Kidney (tissue), 14 donors: ENCODE measurements around the gene FUCA1. TPM values are rescaled to one million over a fixed set of nuclear protein-coding genes. Genes with fewer than 3 reads are reported as not detected.

Source experiments
- DNase-seq, 5 donors: peaks; one replicate each; pipeline ENCODE4 v3.0.0-alpha.2; 2013 to 2020
- FAIRE-seq: peaks from 2 replicates; lab custom pipeline; 2012; peaks lifted over from hg19 to GRCh38; lab: Jason Lieb, UNC
- H3K27ac ChIP-seq, 2 donors: one replicate each; pipeline ENCODE4 v1.7.0; 2013; ENCODE audit warnings: low read depth in 2 of 2, low read length in 2 of 2, inconsistent platforms in 1 of 2
- H3K27me3 ChIP-seq: one replicate; pipeline ENCODE4 v1.7.1; 2013; ENCODE audit warnings: low read length, inconsistent platforms; ENCODE audit not compliant: control insufficient read depth, insufficient read depth
- H3K36me3 ChIP-seq, 3 donors: one replicate each; pipeline versions ENCODE4 v1.7.0 to v1.7.1; 2013; ENCODE audit warnings: low read length in 3 of 3, control low read depth in 1 of 3, inconsistent platforms in 1 of 3; ENCODE audit not compliant: insufficient read depth in 3 of 3, control insufficient read depth in 2 of 3
- H3K4me1 ChIP-seq, 3 donors: one replicate each; pipeline versions ENCODE4 v1.7.0 to v1.7.1; 2013; ENCODE audit warnings: low read length in 3 of 3, inconsistent platforms in 1 of 3, low read depth in 1 of 3; ENCODE audit not compliant: control insufficient read depth in 2 of 3, insufficient read depth in 2 of 3
- H3K4me3 ChIP-seq, 3 donors: one replicate each; pipeline versions ENCODE4 v1.7.0 to v1.8.1; 2013; ENCODE audit warnings: low read length in 3 of 3, control low read depth in 1 of 3, inconsistent platforms in 1 of 3
- H3K9ac ChIP-seq, 3 donors: one replicate each; pipeline versions ENCODE4 v1.7.0 to v1.7.1; 2013; ENCODE audit warnings: low read length in 3 of 3, control low read depth in 1 of 3, inconsistent platforms in 1 of 3
- H3K9me3 ChIP-seq, 3 donors: one replicate each; pipeline versions ENCODE4 v1.7.0 to v1.7.1; 2013; ENCODE audit warnings: low read length in 3 of 3, control low read depth in 1 of 3, inconsistent platforms in 1 of 3; ENCODE audit not compliant: control insufficient read depth in 2 of 3, insufficient read depth in 1 of 3
- intact Hi-C: fragments of 100-400 bp; cut with DNase I; formaldehyde crosslinking; loops from one replicate; pipeline ENCODE4 v1.11.1; 2022
- polyA plus RNA-seq: library from polyadenylated mRNA; stranded (reverse); fragments of 350-450 nt; fragmentation: Illumina TruSeq; extraction: RNeasy Lipid Tissue Mini Kit (QIAGEN cat#74804); gene quantifications from one replicate; pipeline ENCODE4 v1.2.3, GENCODE V29; 2014; ENCODE audit warnings: low read depth, low replicate concordance; ENCODE audit not compliant: insufficient read depth
- total RNA-seq: library from RNA; stranded (reverse); fragmentation: NEBNext Ultra II Directional; extraction: Animal tissue kit (Norgen Biotek cat#: 25700); gene quantifications from one replicate; pipeline ENCODE4 v1.2.1, GENCODE V29; 2021
- TF ChIP-seq, protein P1 (sequence below): IDR thresholded peaks from 3 replicates; pipeline ENCODE4 v1.5.1; 2012; ENCODE audit warnings: mild to moderate bottlenecking, moderate library complexity, borderline replicate concordance; ENCODE audit not compliant: insufficient read depth; ENCODE audit errors: extremely low read depth
- donor health status: control.
- donor health status: control.
- donor health status: control.
- donor health status: control.
- donor health status: control.
- donor health status: DM: yes; HTN: yes; CAD: no.
- donor health status: Normal renal cell carcinoma (clear cell type).

FUCA1 gene
- total and polyA plus RNA-seq, 2 donors from 2014 or later: 69.2 to 88.3 TPM

DNA sequence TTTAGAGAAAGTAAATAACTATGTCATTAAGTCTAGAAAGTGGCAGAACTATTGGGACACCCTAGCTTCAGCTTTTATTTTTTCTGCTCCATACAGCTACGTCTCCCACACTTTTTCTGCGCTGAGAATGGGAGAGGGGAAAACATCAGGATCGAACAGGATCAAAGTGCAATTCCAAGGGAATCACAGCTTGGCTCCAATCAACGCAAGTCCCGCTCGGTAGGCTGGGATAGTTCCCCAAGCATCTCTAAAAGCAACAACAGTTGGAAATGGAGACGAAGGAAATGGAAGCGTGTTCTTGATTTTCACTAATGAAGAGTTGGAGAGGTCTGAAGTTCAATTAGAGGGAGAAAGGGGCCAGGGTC lies 43.4 kb downstream of the FUCA1 start:
- H3K36me3 ChIP-seq: peaks cover 0 to 3% (median 0%) of the 10 kb centered on the region in 3 donors
- H3K9ac ChIP-seq: peak overlapping the region; percentile 61 to 99 (median 72)
- H3K27ac ChIP-seq: peak overlapping the region; percentile 69 to 89
- peak overlapping the region; percentile 70 to 96 (median 89) for H3K4me3 ChIP-seq
- intact Hi-C loops: no loop called here
- no peak for FAIRE-seq
- no peak for DNase-seq
- peaks cover 0 to 3% (median 0%) of the 10 kb centered on the region in 3 donors for H3K4me1 ChIP-seq
- TF ChIP-seq, protein P1, sequence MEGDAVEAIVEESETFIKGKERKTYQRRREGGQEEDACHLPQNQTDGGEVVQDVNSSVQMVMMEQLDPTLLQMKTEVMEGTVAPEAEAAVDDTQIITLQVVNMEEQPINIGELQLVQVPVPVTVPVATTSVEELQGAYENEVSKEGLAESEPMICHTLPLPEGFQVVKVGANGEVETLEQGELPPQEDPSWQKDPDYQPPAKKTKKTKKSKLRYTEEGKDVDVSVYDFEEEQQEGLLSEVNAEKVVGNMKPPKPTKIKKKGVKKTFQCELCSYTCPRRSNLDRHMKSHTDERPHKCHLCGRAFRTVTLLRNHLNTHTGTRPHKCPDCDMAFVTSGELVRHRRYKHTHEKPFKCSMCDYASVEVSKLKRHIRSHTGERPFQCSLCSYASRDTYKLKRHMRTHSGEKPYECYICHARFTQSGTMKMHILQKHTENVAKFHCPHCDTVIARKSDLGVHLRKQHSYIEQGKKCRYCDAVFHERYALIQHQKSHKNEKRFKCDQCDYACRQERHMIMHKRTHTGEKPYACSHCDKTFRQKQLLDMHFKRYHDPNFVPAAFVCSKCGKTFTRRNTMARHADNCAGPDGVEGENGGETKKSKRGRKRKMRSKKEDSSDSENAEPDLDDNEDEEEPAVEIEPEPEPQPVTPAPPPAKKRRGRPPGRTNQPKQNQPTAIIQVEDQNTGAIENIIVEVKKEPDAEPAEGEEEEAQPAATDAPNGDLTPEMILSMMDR: no peak
- no peaks in the 10 kb centered on the region for H3K27me3 ChIP-seq
- H3K9me3 ChIP-seq: no peaks in the 10 kb centered on the region

DNA sequence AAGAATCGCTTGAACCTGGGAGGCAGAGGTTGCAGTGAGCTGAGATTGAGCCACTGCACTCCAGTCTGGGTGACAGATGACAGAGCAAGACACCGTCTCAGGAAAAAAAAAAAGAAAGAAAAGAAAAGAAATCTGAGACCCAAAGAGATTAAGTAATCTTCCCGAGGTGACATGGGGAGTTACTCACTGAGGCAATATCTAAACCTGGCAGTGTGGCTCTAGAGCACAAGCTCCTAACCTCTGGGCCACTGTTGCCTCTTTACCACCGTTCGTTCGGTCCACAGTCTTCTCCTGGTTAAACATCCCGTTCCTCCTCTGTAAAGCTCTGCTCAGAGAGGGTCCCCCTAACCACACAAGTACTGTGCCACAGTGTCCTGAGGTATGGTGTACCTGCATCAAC lies 44.3 kb downstream of the FUCA1 start:
- intact Hi-C loops: no loop called here
- DNase-seq (no peak), FAIRE-seq (no peak)
- no peaks in the 10 kb centered on the region for H3K9me3 ChIP-seq
- H3K4me3 ChIP-seq: peak overlapping the region; percentile 2 to 96 (median 70)
- peaks cover 0 to 3% (median 0%) of the 10 kb centered on the region in 3 donors for H3K36me3 ChIP-seq
- no peak overlapping the region for H3K27ac ChIP-seq
- H3K4me1 ChIP-seq: peaks cover 0 to 3% (median 0%) of the 10 kb centered on the region in 3 donors
- no peaks in the 10 kb centered on the region for H3K27me3 ChIP-seq
- H3K9ac ChIP-seq: no peak overlapping the region
- TF ChIP-seq, protein P1: no peak

DNA sequence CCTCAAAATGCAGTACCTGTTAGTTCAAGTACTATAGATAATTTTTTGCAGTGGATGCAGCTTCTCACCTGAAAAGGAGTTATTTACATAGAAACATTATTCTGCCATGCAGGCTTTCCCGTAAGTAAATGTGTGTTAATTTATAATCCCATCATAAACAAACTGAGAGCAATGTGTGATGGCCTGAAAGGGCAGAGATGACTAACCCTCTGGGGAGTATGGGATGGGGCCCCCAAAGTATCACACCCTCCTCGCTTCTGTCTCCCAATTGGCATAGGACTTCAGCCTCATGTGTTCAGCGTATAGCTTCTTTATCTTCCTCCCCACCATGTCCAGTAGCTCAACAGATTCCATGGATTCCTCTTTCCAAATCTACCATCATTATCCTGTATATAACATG lies 50.5 kb downstream of the FUCA1 start:
- Histone ChIP-seq H3K4me3 (no peak overlapping the region), H3K9ac (no peak overlapping the region), H3K9me3 (no peaks in the 10 kb centered on the region), H3K27ac (no peak overlapping the region), H3K27me3 (no peaks in the 10 kb centered on the region), H3K4me1 (no peaks in the 10 kb centered on the region), H3K36me3 (peaks cover 2 to 28% (median 22%) of the 10 kb centered on the region in 3 donors)
- DNase-seq (no peak), FAIRE-seq (no peak)
- TF ChIP-seq, protein P1: no peak
- intact Hi-C loops: no loop called here

DNA sequence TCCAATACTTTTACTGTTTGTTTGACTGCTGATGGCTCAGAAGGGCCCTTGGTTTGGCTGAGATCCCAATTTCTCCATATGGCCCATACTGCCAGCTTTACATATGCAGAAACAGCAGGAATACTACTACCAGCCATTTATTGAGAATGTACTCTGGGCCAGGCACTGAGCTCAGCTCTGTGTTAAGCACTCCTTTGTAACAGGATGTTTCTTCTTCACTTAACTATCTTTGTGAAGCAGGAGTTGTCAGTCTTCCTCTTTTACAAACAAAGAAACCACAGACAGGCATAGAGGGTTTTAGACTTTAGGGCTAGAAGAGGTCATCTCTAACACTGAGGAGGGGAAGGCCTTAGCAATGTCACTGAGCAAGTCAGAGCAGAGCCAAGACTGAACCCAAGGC lies 51.2 kb downstream of the FUCA1 start:
- no peak overlapping the region for H3K4me3 ChIP-seq
- TF ChIP-seq, protein P1: no peak
- H3K9ac ChIP-seq: no peak overlapping the region
- H3K27me3 ChIP-seq: no peaks in the 10 kb centered on the region
- no peaks in the 10 kb centered on the region for H3K9me3 ChIP-seq
- no peak overlapping the region for H3K27ac ChIP-seq
- H3K4me1 ChIP-seq: no peaks in the 10 kb centered on the region
- peaks cover 2 to 31% (median 27%) of the 10 kb centered on the region in 3 donors for H3K36me3 ChIP-seq
- intact Hi-C loops: no loop called here
- DNase-seq (no peak), FAIRE-seq (no peak)
